NT2/D1 (cell line): ENCODE measurements around the gene TIMM29.

ENCODE experiments used
- DNase-seq: peaks from one replicate; pipeline ENCODE4 v3.0.0-alpha.2; 2011; ENCODE audit warnings: low read depth, low spot score
- H3K27me3 ChIP-seq: 2 replicates; pipeline ENCODE4 v1.6.0; 2011; ENCODE audit warnings: mild to moderate bottlenecking; ENCODE audit not compliant: insufficient read length, insufficient read depth
- H3K36me3 ChIP-seq: 2 replicates; pipeline ENCODE4 v1.6.1; 2011; ENCODE audit warnings: mild to moderate bottlenecking, low read length, mixed read lengths; ENCODE audit not compliant: insufficient read depth, insufficient read length
- H3K4me1 ChIP-seq: 2 replicates; pipeline ENCODE4 v1.5.1; 2011; ENCODE audit not compliant: insufficient read depth, insufficient read length
- H3K4me3 ChIP-seq: 2 replicates; pipeline ENCODE4 v1.5.1; 2011; ENCODE audit warnings: low read depth; ENCODE audit not compliant: insufficient read length
- H3K9ac ChIP-seq: 2 replicates; pipeline ENCODE4 v1.6.0; 2011; ENCODE audit warnings: low read depth; ENCODE audit not compliant: insufficient read length
- H3K9me3 ChIP-seq: 2 replicates; pipeline ENCODE4 v1.5.1; 2011; ENCODE audit warnings: mild to moderate bottlenecking, low read length; ENCODE audit not compliant: insufficient read depth
- SUZ12 ChIP-seq: IDR thresholded peaks from 2 replicates; pipeline ENCODE4 v1.6.1; 2011; ENCODE audit not compliant: insufficient read length, insufficient read depth; ENCODE audit errors: extremely low read depth
- YY1 ChIP-seq: IDR thresholded peaks from 2 replicates; pipeline ENCODE4 v1.6.1; 2011; ENCODE audit not compliant: insufficient read length, insufficient read depth
- ZNF274 ChIP-seq: IDR thresholded peaks from 2 replicates; pipeline ENCODE4 v1.6.1; 2011; ENCODE audit warnings: mild to moderate bottlenecking, low read depth, low read length

TIMM29 gene

GRCh38 chr19:10968527-10969135 lies 40.0 kb downstream of the TIMM29 start:
- Histone ChIP-seq H3K27me3 (no peaks in the 10 kb centered on the region), H3K36me3 (peaks cover 26% of the 10 kb centered on the region), H3K4me3 (no peak overlapping the region), H3K4me1 (peaks cover 13% of the 10 kb centered on the region), H3K9ac (no peak overlapping the region), H3K9me3 (no peaks in the 10 kb centered on the region)
- DNase-seq = no peak
- TF ChIP-seq SUZ12 (no peak), ZNF274 (no peak), YY1 (no peak)

GRCh38 chr19:10971107-10971726 lies 42.6 kb downstream of the TIMM29 start:
- no peak overlapping the region for H3K4me3 ChIP-seq
- DNase-seq = no peak
- H3K27me3 ChIP-seq = no peaks in the 10 kb centered on the region
- no peaks in the 10 kb centered on the region for H3K9me3 ChIP-seq
- peaks cover 26% of the 10 kb centered on the region for H3K36me3 ChIP-seq
- peaks cover 10% of the 10 kb centered on the region for H3K4me1 ChIP-seq
- no peak for TF ChIP-seq YY1
- TF ChIP-seq ZNF274 = no peak
- TF ChIP-seq SUZ12 = no peak
- no peak overlapping the region for H3K9ac ChIP-seq

GRCh38 chr19:10975374-10976130 lies 46.9 kb downstream of the TIMM29 start:
- peaks cover 22% of the 10 kb centered on the region for H3K4me1 ChIP-seq
- no peak overlapping the region for H3K9ac ChIP-seq
- H3K36me3 ChIP-seq = peaks cover 35% of the 10 kb centered on the region
- H3K27me3 ChIP-seq = no peaks in the 10 kb centered on the region
- DNase-seq = no peak
- no peak overlapping the region for H3K4me3 ChIP-seq
- no peaks in the 10 kb centered on the region for H3K9me3 ChIP-seq
- TF ChIP-seq ZNF274 (no peak), YY1 (no peak), SUZ12 (no peak)

- Histone ChIP-seq H3K9me3 (no peaks in the 10 kb centered on the region), H3K4me1 (peaks cover 27% of the 10 kb centered on the region), H3K4me3 (no peak overlapping the region), H3K9ac (no peak overlapping the region), H3K36me3 (peaks cover 37% of the 10 kb centered on the region), H3K27me3 (no peaks in the 10 kb centered on the region)
- TF ChIP-seq ZNF274 = no peak
- no peak for TF ChIP-seq SUZ12
- TF ChIP-seq YY1 = no peak
- no peak for DNase-seq
Observed at GRCh38 chr19:10976131-10976892, 47.7 kb downstream of the TIMM29 start.

GRCh38 chr19:10977742-10978092 lies 49.1 kb downstream of the TIMM29 start:
- no peaks in the 10 kb centered on the region for H3K27me3 ChIP-seq
- H3K9ac ChIP-seq = no peak overlapping the region
- peaks cover 39% of the 10 kb centered on the region for H3K36me3 ChIP-seq
- DNase-seq = no peak
- H3K9me3 ChIP-seq = no peaks in the 10 kb centered on the region
- H3K4me3 ChIP-seq = no peak overlapping the region
- H3K4me1 ChIP-seq = peaks cover 25% of the 10 kb centered on the region
- TF ChIP-seq ZNF274 (no peak), SUZ12 (no peak), YY1 (no peak)
